IPS-20b (cell line): Measurements from ENCODE around the gene NAP1L4.

Source experiments
- H3K27ac ChIP-seq: one replicate; pipeline ENCODE4 v1.5.1; 2013; ENCODE audit warnings: low read length
- H3K27me3 ChIP-seq: 2 replicates; pipeline ENCODE4 v1.6.1; 2013; ENCODE audit warnings: mild to moderate bottlenecking, low read length, inconsistent platforms; ENCODE audit not compliant: insufficient read depth
- H3K36me3 ChIP-seq: 2 replicates; pipeline ENCODE4 v1.6.1; 2013; ENCODE audit warnings: low read depth, mild to moderate bottlenecking, inconsistent platforms, low read length, moderate library complexity; ENCODE audit not compliant: insufficient read depth
- H3K4me1 ChIP-seq: 2 replicates; pipeline ENCODE4 v1.6.1; 2013; ENCODE audit warnings: mild to moderate bottlenecking, control low read depth, inconsistent platforms, low read length, moderate library complexity; ENCODE audit not compliant: insufficient read depth
- H3K4me3 ChIP-seq: 2 replicates; pipeline ENCODE4 v1.5.1; 2013; ENCODE audit warnings: mild to moderate bottlenecking, low read length, inconsistent platforms
- H3K9ac ChIP-seq: 2 replicates; pipeline ENCODE4 v1.6.1; 2013; ENCODE audit warnings: low read depth, mild to moderate bottlenecking, inconsistent platforms, low read length, moderate library complexity
- H3K9me3 ChIP-seq: 2 replicates; pipeline ENCODE4 v1.6.1; 2013; ENCODE audit warnings: mild to moderate bottlenecking, low read depth, low read length, inconsistent platforms; ENCODE audit not compliant: insufficient read depth

Gene NAP1L4

DNA sequence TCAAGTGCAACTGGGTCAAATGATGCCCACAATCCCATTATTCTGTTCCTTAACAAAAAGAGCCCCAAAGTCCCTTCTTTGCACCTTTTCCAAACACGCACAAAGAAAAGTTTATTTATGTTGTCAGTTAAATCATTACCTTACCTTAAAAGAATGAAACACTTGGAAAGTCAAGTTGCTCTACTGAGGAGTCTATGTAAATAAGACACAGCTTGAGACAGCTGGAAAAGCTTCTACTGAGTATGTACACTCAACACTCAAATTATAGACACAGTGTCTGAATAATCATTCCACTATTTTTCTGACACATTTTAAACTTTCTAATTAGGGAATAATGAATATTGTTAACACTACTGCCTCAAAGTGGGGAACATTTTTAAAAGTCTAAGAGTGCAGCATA is 41.3 kb downstream of the NAP1L4 start:
- Histone ChIP-seq H3K4me1 (peaks cover 4% of the 10 kb centered on the region; the same call in 1 of the 2 replicates), H3K36me3 (peaks cover 89% of the 10 kb centered on the region), H3K9me3 (no peaks in the 10 kb centered on the region), H3K27ac (no peak overlapping the region), H3K4me3 (no peak overlapping the region), H3K9ac (no peak overlapping the region), H3K27me3 (no peaks in the 10 kb centered on the region)

DNA sequence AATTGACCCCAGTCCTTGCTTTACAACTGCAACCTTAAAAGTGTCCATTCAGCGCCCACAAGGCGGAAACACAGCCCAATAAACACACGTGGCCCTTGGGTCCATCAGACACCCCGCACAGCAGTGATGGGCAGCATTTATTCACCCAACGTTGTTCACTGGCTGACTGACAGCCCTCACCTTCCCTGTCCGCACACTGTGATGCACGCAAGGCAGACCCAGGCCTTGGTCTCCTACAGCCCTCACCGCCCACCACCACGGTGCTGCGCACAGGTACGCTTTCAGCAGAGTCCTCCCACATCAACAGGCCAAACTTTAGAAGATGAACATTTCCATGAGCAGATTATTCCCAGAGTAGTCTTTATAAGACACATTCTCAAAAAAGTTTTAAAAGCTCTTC is 42.2 kb downstream of the NAP1L4 start:
- H3K27ac ChIP-seq = no peak overlapping the region
- H3K4me3 ChIP-seq = no peak overlapping the region
- H3K9me3 ChIP-seq = no peaks in the 10 kb centered on the region
- no peak overlapping the region for H3K9ac ChIP-seq
- no peaks in the 10 kb centered on the region for H3K27me3 ChIP-seq
- H3K4me1 ChIP-seq = peaks cover 8% of the 10 kb centered on the region; the same call in 1 of the 2 replicates
- H3K36me3 ChIP-seq = peaks cover 84% of the 10 kb centered on the region

DNA sequence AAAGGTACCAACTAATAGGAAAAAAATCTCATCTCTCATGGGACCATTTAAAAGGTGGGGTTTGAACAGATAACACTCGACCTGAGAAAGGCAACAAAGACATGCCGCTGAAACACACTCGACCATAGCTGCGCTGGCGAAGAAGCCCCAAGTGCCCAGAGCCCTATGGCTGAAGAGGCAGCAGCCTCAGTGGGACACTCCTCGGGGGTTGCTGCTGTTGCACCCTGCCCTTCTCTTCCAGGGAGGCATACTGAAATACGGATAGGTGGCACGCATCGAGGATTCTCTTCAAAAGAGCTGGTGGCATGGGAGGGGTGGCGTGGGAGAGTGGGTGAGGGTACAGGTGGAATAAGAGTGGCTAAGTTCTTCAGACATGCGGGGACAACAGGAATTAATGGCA is 44.4 kb downstream of the NAP1L4 start:
- Histone ChIP-seq H3K4me3 (no peak overlapping the region), H3K27me3 (no peaks in the 10 kb centered on the region), H3K9me3 (no peaks in the 10 kb centered on the region), H3K27ac (no peak overlapping the region), H3K36me3 (peaks cover 81% of the 10 kb centered on the region), H3K9ac (no peak overlapping the region), H3K4me1 (peaks cover 11% of the 10 kb centered on the region; the same call in 1 of the 2 replicates)

DNA sequence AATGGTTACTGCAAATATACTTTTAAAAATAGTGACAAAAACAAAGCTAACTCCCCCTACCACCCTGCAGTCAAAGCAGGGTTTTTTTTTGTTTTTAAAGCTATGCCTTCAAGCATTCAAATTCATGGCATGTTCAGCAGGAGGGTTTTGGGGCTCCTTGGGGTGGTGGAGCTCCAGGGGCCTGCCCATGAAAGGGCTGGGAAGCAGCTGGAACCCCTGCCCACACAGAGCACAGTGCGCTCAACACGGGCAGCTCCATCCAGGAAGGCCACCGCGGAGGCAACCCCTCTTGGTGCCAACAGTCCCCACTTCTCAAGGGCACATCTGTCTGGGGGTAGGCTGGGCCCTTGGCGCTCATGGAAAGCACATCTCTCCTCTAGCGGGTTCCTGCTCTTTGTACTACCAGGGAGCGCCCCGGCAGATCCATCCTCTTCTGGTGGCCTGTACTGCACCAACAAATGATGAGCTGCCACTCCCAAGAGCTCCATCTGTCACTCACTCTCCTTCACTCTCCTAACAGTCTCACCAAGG is 46.3 kb downstream of the NAP1L4 start:
- H3K4me3 ChIP-seq = no peak overlapping the region
- no peak overlapping the region for H3K9ac ChIP-seq
- peaks cover 11% of the 10 kb centered on the region; the same call in 1 of the 2 replicates for H3K4me1 ChIP-seq
- peaks cover 62% of the 10 kb centered on the region for H3K36me3 ChIP-seq
- H3K27ac ChIP-seq = no peak overlapping the region
- no peaks in the 10 kb centered on the region for H3K9me3 ChIP-seq
- no peaks in the 10 kb centered on the region for H3K27me3 ChIP-seq

DNA sequence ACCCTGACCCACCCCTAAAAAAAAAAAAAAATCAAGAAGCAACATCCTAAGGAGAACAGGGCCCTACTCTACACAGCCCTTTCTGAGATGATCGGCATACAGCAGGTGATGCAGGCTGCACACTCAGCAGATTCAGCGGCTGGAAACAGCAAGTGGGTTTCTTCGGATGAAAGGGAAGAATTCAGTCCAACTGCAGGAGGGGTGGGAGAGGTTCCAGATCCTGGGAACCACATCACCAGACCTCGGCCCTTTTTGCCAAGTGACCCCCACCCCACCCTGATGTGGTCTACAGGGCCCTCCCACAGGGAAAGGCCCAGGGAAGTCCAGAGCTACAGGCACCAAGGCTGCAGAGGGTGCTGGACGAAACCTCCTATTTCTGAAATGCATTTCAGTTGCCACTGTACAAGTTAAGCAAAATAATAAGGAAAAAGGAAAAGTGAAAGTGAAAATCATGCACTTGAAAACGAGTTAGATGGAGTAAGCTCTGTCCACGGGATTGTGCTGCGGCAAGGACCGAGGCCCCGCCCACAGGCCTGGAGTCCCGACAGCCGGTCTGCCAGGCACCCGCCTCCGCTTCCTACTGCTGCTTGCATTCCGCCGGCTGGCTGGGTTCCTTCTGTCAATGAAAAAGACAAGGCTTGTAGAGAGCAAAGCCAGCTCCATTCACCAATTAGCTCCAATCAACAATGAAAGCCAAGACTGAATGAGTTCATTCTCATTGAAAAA is 46.9 kb downstream of the NAP1L4 start:
- Histone ChIP-seq H3K9me3 (no peaks in the 10 kb centered on the region), H3K4me3 (no peak overlapping the region; the same call in 1 of the 2 replicates), H3K27me3 (no peaks in the 10 kb centered on the region), H3K4me1 (peaks cover 11% of the 10 kb centered on the region; the same call in 1 of the 2 replicates), H3K9ac (no peak overlapping the region), H3K36me3 (peaks cover 55% of the 10 kb centered on the region), H3K27ac (no peak overlapping the region)

DNA sequence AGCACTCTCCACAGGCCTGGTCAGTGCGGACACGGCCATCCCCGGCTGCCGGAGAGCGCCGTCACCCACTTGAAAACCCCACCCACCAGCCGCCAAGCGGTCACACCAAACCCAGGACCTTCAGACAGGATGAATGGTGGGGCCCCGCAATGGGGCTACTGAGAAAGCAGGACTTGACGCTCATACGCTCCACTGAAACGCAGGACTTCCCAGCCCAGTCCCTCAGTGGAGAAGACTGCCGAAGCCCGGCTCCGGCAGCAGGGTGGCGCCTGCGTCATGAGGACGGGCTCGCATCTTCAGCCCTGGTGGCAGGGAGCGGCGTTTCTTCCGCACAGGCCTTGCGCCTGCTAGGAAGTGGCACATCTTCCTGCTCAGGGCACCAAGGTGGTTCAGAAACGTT is 47.6 kb downstream of the NAP1L4 start:
- Histone ChIP-seq H3K4me3 (no peak overlapping the region), H3K27me3 (no peaks in the 10 kb centered on the region), H3K27ac (no peak overlapping the region), H3K9ac (no peak overlapping the region), H3K4me1 (peaks cover 11% of the 10 kb centered on the region; the same call in 1 of the 2 replicates), H3K9me3 (peaks cover 6% of the 10 kb centered on the region), H3K36me3 (peaks cover 49% of the 10 kb centered on the region)

DNA sequence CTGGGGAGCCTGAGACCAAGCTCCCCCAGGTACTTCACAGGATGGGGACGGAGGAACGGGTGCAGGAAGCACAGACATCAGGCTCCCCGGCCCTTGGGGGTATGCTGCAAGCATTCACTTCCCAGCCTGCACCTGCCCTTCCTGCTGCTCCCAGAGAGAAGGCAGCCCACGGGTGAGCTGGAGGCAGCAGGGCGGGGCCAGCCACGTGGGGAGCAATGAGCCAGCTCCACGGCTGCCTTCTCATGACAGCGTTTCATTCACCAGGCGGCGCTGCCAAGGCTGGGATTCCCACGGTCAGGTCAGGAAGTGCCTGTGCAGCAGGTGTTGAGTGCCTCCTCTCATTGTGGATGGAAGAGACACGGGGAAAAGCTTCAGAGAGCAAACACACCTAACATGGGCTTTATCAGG is 48.4 kb downstream of the NAP1L4 start:
- peaks cover 41% of the 10 kb centered on the region for H3K36me3 ChIP-seq
- no peak overlapping the region for H3K4me3 ChIP-seq

DNA sequence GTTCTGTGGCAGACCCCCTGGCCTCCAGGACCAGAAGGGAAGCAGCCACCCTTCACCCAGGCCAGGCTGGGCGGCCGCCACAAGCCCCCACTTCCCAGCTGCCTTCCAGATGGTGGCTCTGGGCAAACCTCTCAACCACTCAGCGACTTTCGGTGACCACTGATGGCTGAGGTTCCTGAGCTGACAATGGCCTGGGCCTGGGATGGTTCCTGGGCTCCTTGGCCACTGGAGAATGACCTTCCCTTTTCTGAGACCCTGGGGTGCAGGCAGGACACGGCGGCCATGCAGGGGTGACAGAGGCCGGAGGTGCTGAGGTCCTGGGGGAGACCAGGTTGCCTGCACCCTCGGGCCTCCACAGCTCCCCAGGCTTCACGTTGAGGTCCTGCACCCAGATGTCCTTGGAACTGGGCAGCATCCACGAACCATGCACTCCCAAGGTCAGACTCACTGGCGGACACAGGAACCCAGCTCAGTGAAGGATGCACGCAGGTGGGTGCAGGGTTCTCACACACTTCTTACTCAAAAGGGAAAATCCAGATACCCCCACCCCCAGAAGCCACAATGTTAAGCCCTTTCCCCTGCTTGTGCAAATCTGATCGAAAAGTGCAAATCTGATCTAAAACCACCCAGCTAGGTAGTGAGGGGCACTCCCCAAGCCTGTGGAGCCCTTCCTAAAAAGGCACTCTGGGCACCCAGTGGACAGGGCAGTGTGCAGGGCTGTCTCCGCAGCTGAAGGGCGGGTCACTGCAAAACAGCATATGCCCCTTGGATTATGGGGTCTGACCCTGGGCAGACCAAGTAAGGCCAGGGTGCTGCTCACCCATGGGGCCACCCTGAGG is 49.0 kb downstream of the NAP1L4 start:
- Histone ChIP-seq H3K9me3 (peaks cover 20% of the 10 kb centered on the region), H3K27me3 (no peaks in the 10 kb centered on the region), H3K4me1 (peaks cover 11% of the 10 kb centered on the region; the same call in 1 of the 2 replicates), H3K36me3 (peaks cover 34% of the 10 kb centered on the region), H3K27ac (no peak overlapping the region), H3K4me3 (no peak overlapping the region), H3K9ac (no peak overlapping the region)

More for the DNA sequence above, 48.4 kb downstream of the NAP1L4 start:
- Histone ChIP-seq H3K4me1 (peaks cover 11% of the 10 kb centered on the region; the same call in 1 of the 2 replicates), H3K9ac (no peak overlapping the region), H3K27ac (no peak overlapping the region), H3K27me3 (no peaks in the 10 kb centered on the region), H3K9me3 (peaks cover 13% of the 10 kb centered on the region)

DNA sequence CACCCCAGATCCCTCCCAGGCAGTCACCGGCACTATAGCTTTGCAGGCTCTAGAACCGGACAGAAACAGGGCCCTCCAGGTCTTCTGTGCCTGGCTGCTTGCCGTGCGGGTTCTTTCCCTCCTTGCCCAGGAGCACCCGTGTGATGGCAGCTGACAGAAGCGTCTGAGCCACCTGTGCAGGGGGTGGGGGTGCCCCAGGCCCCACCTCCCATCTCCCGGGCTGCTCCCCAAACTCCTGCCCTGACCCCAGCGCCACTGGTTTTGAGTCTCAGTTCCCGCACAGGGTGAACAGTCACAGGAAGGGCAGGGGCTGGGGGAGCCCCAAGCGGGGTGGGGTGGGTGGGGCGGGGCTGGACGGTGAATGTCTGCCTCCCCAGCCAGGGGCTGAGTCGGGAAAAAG is 49.7 kb downstream of the NAP1L4 start:
- Histone ChIP-seq H3K4me3 (no peak overlapping the region), H3K4me1 (peaks cover 10% of the 10 kb centered on the region; the same call in 1 of the 2 replicates), H3K36me3 (peaks cover 28% of the 10 kb centered on the region), H3K9me3 (peaks cover 26% of the 10 kb centered on the region), H3K27me3 (no peaks in the 10 kb centered on the region), H3K9ac (no peak overlapping the region), H3K27ac (no peak overlapping the region)

DNA sequence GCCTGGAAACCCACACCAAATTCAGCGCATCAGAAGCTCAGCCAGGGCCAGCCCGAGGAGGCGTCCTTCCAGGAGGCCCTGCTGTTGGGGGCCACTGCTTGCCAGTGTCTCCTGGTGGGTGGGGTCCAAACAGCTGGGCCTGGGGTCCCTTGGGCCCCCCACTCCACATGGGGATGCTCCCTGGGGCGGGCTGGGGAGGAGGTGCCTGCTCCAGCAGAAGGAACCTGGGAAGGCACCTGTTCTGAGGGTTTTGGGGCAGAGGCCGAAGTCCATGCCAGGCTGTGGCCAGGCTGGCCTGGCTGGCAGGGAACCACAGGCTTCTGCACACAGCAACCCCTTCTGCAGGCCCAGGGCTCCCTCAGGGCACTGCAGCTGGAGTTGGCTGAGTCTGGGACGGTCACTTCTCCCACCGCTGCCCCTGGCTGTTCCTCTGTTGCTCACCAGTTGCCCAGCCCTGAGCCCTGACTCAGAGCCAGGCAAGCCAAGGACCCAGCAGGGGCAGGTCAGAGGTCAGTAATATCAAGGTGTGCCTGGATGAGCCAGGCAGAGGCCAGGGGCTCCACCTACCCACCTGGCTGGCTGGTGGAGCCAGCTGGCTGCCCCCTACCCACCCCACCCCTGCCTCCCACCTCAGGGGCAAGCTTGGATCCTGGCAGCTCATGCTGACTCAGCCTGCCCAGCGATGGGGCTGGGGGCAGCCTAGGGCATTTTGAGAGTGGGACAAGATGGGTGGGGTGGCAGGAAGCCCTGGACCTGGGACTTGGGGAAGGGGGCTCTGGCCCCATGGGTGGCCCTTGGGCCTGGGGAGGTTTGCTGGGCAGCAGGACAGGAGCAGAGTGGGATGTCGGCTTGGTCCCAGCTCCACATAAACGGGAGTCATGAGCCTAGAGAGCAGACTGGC is 51.0 kb downstream of the NAP1L4 start:
- Histone ChIP-seq H3K27ac (no peak overlapping the region), H3K4me1 (peaks cover 6% of the 10 kb centered on the region; the same call in 1 of the 2 replicates), H3K4me3 (no peak overlapping the region), H3K27me3 (no peaks in the 10 kb centered on the region), H3K36me3 (peaks cover 23% of the 10 kb centered on the region), H3K9me3 (peaks cover 33% of the 10 kb centered on the region), H3K9ac (no peak overlapping the region)
